ENCODE data around the gene SAG. TPM values are rescaled to one million over a fixed set of nuclear protein-coding genes. Genes with fewer than 3 reads are reported as not detected.
A peak's percentile ranks its signal among the peaks of the same experiment; 100 is the strongest.

The SAG gene
- total and polyA plus RNA-seq, 4 donors: not detected

DNA sequence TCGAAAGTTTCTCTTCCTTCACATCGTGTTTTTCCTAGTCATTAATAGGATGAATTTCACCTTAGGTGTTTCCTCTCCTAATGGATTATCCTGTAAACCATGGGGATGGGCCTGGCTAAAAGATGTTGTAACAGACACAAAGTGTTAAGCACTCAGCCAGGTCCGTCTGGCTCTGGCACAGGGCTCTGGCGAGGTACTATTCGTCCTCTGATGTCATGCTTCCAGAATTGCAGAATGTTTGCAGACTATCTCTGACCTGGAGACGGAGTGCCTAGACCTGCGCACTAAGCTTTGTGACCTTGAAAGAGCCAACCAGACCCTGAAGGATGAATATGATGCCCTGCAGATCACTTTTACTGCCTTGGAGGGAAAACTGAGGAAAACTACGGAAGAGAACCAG lies 42.9 kb upstream of the SAG start:
- whole genome bisulfite sequencing: 62% methylated on average over 8 of the region's 8 CpGs
- H3K9me3 ChIP-seq (ENCODE audit: control insufficient read depth in 4 of 4, low read length in 3 of 4): no peaks in the 10 kb centered on the region
- peaks cover 0 to 10% (median 0%) of the 10 kb centered on the region in 4 donors for H3K4me1 ChIP-seq (ENCODE audit: control insufficient read depth in 4 of 4, insufficient read depth in 4 of 4, low read length in 3 of 4)
- TF ChIP-seq, protein P1, sequence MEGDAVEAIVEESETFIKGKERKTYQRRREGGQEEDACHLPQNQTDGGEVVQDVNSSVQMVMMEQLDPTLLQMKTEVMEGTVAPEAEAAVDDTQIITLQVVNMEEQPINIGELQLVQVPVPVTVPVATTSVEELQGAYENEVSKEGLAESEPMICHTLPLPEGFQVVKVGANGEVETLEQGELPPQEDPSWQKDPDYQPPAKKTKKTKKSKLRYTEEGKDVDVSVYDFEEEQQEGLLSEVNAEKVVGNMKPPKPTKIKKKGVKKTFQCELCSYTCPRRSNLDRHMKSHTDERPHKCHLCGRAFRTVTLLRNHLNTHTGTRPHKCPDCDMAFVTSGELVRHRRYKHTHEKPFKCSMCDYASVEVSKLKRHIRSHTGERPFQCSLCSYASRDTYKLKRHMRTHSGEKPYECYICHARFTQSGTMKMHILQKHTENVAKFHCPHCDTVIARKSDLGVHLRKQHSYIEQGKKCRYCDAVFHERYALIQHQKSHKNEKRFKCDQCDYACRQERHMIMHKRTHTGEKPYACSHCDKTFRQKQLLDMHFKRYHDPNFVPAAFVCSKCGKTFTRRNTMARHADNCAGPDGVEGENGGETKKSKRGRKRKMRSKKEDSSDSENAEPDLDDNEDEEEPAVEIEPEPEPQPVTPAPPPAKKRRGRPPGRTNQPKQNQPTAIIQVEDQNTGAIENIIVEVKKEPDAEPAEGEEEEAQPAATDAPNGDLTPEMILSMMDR (IDR thresholded peaks at IDR 0.05; ENCODE audit: low read depth, low read length, missing input control): no peak
- peak; percentile 10 to 38 for TF ChIP-seq RXRA (IDR thresholded peaks at IDR 0.05)
- no peak for TF ChIP-seq NR2F2 (IDR thresholded peaks at IDR 0.05)
- TF ChIP-seq, protein P2, sequence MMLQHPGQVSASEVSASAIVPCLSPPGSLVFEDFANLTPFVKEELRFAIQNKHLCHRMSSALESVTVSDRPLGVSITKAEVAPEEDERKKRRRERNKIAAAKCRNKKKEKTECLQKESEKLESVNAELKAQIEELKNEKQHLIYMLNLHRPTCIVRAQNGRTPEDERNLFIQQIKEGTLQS (IDR thresholded peaks at IDR 0.05): no peak
- TF ChIP-seq HNF4A (conservative IDR thresholded peaks at IDR 0.05): peak; percentile 34 to 37
- TF ChIP-seq TAF1 (conservative IDR thresholded peaks at IDR 0.05): no peak
- TF ChIP-seq JUND (IDR thresholded peaks at IDR 0.05): peak in 1 of 2 donors; percentile 12
- TF ChIP-seq MAX (IDR thresholded peaks at IDR 0.05): no peak
- no peak for TF ChIP-seq ZBTB33 (IDR thresholded peaks at IDR 0.05)
- TF ChIP-seq GABPA (IDR thresholded peaks at IDR 0.05 in 1 of 2, conservative IDR thresholded peaks at IDR 0.05 in 1 of 2): no peak
- TF ChIP-seq SP1 (IDR thresholded peaks at IDR 0.05): no peak
- no peak for TF ChIP-seq YY1 (IDR thresholded peaks at IDR 0.05)
- no peak for TF ChIP-seq HNF4G (IDR thresholded peaks at IDR 0.05)
- no peak for TF ChIP-seq EGR1 (IDR thresholded peaks at IDR 0.05; ENCODE audit: low read depth in 2 of 2)
- TF ChIP-seq, protein P3, sequence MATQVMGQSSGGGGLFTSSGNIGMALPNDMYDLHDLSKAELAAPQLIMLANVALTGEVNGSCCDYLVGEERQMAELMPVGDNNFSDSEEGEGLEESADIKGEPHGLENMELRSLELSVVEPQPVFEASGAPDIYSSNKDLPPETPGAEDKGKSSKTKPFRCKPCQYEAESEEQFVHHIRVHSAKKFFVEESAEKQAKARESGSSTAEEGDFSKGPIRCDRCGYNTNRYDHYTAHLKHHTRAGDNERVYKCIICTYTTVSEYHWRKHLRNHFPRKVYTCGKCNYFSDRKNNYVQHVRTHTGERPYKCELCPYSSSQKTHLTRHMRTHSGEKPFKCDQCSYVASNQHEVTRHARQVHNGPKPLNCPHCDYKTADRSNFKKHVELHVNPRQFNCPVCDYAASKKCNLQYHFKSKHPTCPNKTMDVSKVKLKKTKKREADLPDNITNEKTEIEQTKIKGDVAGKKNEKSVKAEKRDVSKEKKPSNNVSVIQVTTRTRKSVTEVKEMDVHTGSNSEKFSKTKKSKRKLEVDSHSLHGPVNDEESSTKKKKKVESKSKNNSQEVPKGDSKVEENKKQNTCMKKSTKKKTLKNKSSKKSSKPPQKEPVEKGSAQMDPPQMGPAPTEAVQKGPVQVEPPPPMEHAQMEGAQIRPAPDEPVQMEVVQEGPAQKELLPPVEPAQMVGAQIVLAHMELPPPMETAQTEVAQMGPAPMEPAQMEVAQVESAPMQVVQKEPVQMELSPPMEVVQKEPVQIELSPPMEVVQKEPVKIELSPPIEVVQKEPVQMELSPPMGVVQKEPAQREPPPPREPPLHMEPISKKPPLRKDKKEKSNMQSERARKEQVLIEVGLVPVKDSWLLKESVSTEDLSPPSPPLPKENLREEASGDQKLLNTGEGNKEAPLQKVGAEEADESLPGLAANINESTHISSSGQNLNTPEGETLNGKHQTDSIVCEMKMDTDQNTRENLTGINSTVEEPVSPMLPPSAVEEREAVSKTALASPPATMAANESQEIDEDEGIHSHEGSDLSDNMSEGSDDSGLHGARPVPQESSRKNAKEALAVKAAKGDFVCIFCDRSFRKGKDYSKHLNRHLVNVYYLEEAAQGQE (IDR thresholded peaks at IDR 0.05): no peak
- TF ChIP-seq FOXA2 (IDR thresholded peaks at IDR 0.05): no peak
- no peak for TF ChIP-seq FOXA1 (IDR thresholded peaks at IDR 0.05)
- peak; percentile 8 to 16 for TF ChIP-seq RAD21 (IDR thresholded peaks at IDR 0.05)
- DNase-seq (ENCODE audit: low spot score): no peak
- H3K9ac ChIP-seq (ENCODE audit: low read depth in 1 of 2, low read length in 2 of 2): no peak overlapping the region
- H3K27me3 ChIP-seq (ENCODE audit: control insufficient read depth in 4 of 4, insufficient read depth in 4 of 4, low read length in 3 of 4): no peaks in the 10 kb centered on the region
- no peak overlapping the region for H3K4me3 ChIP-seq (ENCODE audit: low read depth in 1 of 3, low read length in 3 of 3)
- H3K36me3 ChIP-seq (ENCODE audit: control insufficient read depth in 4 of 4, insufficient read depth in 3 of 4, low read depth in 1 of 4, low read length in 3 of 4): peaks cover 6 to 68% (median 63%) of the 10 kb centered on the region in 4 donors
- H3K27ac ChIP-seq (ENCODE audit: low read depth in 1 of 2, low read length in 2 of 2): peak overlapping the region; percentile 10 to 51

Measured in liver (tissue), 9 donors.